GM21526 (cell line): ENCODE measurements around the gene AFTPH.
A peak's percentile ranks its signal among the peaks of the same experiment; 100 is the strongest.

ENCODE experiments used
- ATAC-seq: cut with Tn5 transposase; IDR thresholded peaks from one replicate; pipeline ENCODE4 v1.9.1; 2021; ENCODE audit warnings: moderate library complexity; ENCODE audit not compliant: unreplicated experiment, low FRiP score

Gene AFTPH

GRCh38 chr2:64607381-64608304, 83.5 kb downstream of the AFTPH start:
- ATAC-seq = no peak

DNA sequence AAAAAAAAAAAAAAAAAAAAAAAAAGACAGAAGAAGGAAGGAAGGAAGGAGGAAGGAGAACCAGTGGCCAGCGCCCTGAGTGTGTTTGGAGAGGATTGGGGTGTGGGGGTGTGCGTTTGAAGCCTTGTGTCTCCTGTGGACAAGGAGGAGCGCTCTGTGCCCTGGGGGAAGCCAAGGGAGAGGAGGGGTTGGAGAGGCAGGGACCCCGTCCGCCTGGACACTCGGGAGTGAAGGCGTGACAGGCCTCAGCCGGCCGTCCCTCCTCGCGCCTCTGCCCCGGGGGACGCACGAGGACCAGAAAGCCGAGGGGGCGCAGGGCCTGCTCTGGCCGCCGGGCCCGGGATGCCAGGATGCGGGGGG, 84.7 kb downstream of the AFTPH start:
- ATAC-seq = peak; percentile 9

DNA sequence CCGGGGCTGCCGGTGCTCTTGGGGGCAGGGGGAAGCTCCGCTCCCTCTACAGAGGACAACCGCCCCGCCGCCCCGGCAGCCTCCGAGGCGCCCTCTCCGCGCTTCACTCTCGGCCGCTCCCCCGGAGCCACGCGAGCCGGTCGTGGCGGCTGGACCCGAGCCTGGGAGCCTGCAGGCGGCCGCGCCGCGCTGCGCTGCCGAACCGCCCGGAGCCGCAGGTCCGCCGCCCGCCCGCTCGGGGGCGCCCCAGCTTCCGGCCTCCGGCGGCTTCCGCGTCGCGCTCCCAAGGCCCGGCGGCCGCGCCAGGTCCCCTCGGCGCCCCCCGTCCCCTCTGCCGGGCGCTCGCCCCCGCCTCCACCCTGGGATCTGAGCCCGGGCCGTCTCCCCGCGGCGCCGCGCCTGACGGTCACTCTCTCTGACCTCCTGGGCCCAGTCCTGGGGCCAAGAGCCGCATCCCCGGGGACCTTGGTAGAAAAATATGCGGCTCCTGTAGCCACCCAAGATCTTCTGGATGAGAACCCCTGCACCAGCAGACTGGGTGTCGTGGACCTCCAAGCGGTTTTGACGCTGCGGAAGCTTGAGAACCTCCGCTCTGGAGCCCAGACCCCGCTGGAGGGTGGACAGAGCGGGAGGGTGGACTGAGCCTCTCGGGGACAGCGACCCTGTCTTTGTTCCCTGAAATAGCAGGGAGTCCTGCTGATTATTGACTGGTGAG, 85.3 kb downstream of the AFTPH start:
- peak; percentile 44 for ATAC-seq

GRCh38 chr2:64609942-64610281, 85.8 kb downstream of the AFTPH start:
- no peak for ATAC-seq

DNA sequence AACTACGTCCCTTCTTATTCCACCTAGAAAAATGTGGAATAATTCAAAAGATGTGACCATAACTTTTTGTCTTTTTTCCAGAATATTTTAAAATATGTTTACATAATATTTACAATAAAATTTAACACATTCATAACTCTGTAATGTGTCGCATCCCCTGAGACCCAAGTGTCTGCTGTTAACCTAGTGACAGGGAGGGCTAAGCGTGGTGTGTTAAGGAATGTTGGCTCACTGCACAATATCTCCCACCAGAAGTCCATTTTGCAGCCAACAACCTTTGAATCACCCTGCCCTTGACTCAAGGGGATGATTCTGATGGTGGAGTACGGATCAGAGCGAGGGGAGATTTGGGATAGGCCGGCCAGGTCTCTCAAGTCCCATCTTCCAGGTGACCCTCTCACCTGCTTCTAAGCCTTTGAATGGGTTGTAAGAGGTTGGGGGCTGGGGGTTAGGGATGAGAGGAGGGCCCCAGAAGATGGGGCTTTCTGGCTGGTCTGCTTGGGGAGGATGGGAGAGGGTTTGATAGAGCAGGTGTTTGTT, 86.3 kb downstream of the AFTPH start:
- ATAC-seq = no peak

- no peak for ATAC-seq
These were observed 88.6 kb downstream of the AFTPH start for GRCh38 chr2:64612575-64613195.

GRCh38 chr2:64613276-64613675, 89.1 kb downstream of the AFTPH start:
- ATAC-seq = no peak

- ATAC-seq = no peak
These were observed 91.2 kb downstream of the AFTPH start for GRCh38 chr2:64615192-64615763.

GRCh38 chr2:64615844-64616536, 91.9 kb downstream of the AFTPH start:
- no peak for ATAC-seq

- no peak for ATAC-seq
These were observed 93.6 kb downstream of the AFTPH start for GRCh38 chr2:64617631-64618151.

- no peak for ATAC-seq
These were observed 96.5 kb downstream of the AFTPH start for GRCh38 chr2:64620661-64621060.

- ATAC-seq = no peak
These were observed 98.5 kb downstream of the AFTPH start for GRCh38 chr2:64622443-64623241.

- ATAC-seq = no peak
These were observed 99.2 kb downstream of the AFTPH start for GRCh38 chr2:64623242-64623850.

GRCh38 chr2:64624108-64624610, 100.0 kb downstream of the AFTPH start:
- no peak for ATAC-seq

DNA sequence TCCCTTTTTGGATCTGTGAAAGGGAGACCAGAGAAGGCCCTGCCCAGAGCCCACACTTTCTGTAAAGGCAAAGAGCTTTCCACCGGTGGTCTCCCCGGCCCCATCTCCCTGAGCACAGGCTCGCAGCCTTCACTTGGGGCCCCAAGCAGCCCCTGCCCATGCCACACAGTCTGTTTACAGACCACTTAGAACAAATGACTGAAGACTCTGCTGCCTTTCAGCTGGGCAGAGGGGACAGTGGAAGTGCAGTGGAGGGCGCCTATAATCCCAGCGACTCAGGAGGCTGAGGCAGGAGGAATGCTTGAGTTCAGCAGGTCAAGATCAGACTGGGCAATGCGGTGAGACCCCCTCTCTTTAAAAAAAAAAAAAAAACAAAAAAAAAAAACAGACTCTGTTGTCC, 100.7 kb downstream of the AFTPH start:
- ATAC-seq = no peak

DNA sequence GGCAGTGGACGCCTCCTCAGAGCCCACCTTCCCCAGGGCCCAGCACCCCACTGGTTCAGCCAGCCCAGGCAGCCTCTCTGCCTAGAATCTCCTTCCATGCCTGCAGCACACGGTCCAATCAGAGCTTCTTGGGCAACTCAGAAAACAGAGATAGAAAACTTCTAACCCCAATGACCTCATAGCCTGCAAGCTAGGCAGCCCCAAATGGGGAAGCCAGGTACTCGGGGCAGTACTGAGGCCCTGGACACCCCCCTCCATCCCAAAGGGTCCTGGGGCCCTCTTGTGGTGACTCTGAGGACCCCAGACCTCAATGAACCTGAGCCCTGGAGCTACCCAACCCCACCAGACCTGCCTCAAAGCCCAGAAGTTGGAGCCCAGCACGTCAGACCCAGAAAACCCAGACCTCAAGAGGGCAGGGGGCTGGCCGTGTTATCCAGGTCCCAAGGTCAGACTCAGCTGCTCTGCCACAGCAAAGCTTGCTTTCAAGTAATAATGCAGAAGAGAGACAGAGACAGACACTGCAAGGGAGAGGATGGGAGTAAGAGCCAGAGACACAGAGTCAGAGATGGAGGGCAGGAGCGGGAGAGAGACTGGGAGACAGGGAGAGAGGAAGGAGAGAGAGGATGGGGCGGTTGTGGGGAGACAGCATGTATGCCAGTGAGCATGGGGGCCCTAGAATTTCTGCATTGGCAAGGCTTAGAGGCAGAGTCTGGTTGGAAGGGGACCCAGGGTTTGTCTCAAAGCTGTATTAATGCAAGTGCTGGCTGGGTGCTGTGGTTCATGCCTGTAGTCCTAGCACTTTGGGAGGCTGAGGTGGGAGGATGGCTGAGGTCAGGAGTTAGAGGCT, 101.4 kb downstream of the AFTPH start:
- no peak for ATAC-seq

GRCh38 chr2:64626146-64626809, 102.2 kb downstream of the AFTPH start:
- ATAC-seq = no peak
